CD4-positive, alpha-beta T cell (primary cell): ENCODE results near the gene MTARC1. TPM values are rescaled to one million over a fixed set of nuclear protein-coding genes. Genes with fewer than 3 reads are reported as not detected.

Source experiments
- ATAC-seq: fragments of 200-7000 bp; cut with Tn5 transposase; one replicate; pipeline ENCODE4 v1.10.0; 2022; ENCODE audit warnings: mild to moderate bottlenecking; ENCODE audit not compliant: poor library complexity
- CTCF ChIA-PET: fragments of 350-600 bp; sonication (Branson Sonifier 250); formaldehyde crosslinking; loops from one replicate; lab custom pipeline; 2021; ENCODE audit warnings: antibody characterized with exemption, inconsistent platforms; lab: Charles Lee
- POLR2A ChIA-PET: fragments of 350-600 bp; sonication (Branson Sonifier 250); formaldehyde crosslinking; loops from one replicate; lab custom pipeline; 2021; ENCODE audit warnings: antibody characterized with exemption, inconsistent platforms; lab: Charles Lee
- DNase-seq, 14 experiments: peaks; one replicate each; pipeline ENCODE4 v3.0.0-alpha.2; 2013 to 2020; ENCODE audit warnings: mixed read lengths in 2 of 14
- H3K27ac ChIP-seq, 2 donors: one replicate each; pipeline versions ENCODE4 v1.5.1 to v1.7.0; 2013; ENCODE audit warnings: low read length in 2 of 2, low read depth in 1 of 2, mild to moderate bottlenecking in 1 of 2
- H3K27me3 ChIP-seq, 2 experiments: 1 replicate in 1 of 2; 2 replicates in 1 of 2; pipeline versions ENCODE4 v1.6.1 to v1.7.0; 2013; ENCODE audit warnings: low read length in 2 of 2, control low read depth in 1 of 2, mild to moderate bottlenecking in 1 of 2, moderate library complexity in 1 of 2; ENCODE audit not compliant: insufficient read depth in 2 of 2, control insufficient read depth in 1 of 2
- H3K36me3 ChIP-seq: one replicate; pipeline ENCODE4 v1.6.1; 2013; ENCODE audit warnings: low read length, control low read depth; ENCODE audit not compliant: insufficient read depth
- H3K4me1 ChIP-seq: one replicate; pipeline ENCODE4 v1.6.1; 2013; ENCODE audit warnings: low read length, control low read depth; ENCODE audit not compliant: insufficient read depth
- H3K4me3 ChIP-seq: one replicate; pipeline ENCODE4 v1.5.1; 2013; ENCODE audit warnings: mild to moderate bottlenecking, low read length, moderate library complexity
- H3K9me3 ChIP-seq, 2 experiments: 1 replicate in 1 of 2; 2 replicates in 1 of 2; pipeline versions ENCODE4 v1.6.1 to v1.7.0; 2013; ENCODE audit warnings: low read length in 2 of 2, mild to moderate bottlenecking in 2 of 2, control low read depth in 1 of 2, moderate library complexity in 1 of 2; ENCODE audit not compliant: control insufficient read depth in 1 of 2, insufficient read depth in 1 of 2
- H3K27ac Mint-ChIP-seq: one replicate; pipeline ENCODE4 v1.8.0; 2020; ENCODE audit warnings: mixed read lengths
- H3K27me3 Mint-ChIP-seq: one replicate; pipeline ENCODE4 v1.8.0; 2021; ENCODE audit warnings: mixed read lengths
- H3K36me3 Mint-ChIP-seq: one replicate; pipeline ENCODE4 v1.8.0; 2021; ENCODE audit warnings: low read depth, mixed read lengths
- H3K4me1 Mint-ChIP-seq: one replicate; pipeline ENCODE4 v1.8.0; 2021; ENCODE audit warnings: low read depth, mixed read lengths
- H3K4me3 Mint-ChIP-seq: one replicate; pipeline ENCODE4 v1.8.0; 2020; ENCODE audit warnings: mild to moderate bottlenecking, mixed read lengths
- H3K9me3 Mint-ChIP-seq: one replicate; pipeline ENCODE4 v1.8.0; 2020; ENCODE audit warnings: mixed read lengths
- CTCF ChIP-seq: fragments of 200-600 bp; IDR thresholded peaks from one replicate; pipeline ENCODE4 v1.8.0; 2022; ENCODE audit warnings: antibody characterized with exemption, mild to moderate bottlenecking
- intact Hi-C, 2 experiments: fragments of 100-400 bp; cut with DNase I in 1 of 2; cut with micrococcal nuclease in 1 of 2; formaldehyde crosslinking; loops; one replicate each; pipeline versions ENCODE4 v1.15.1 to v1.9.0; 2023 to 2025; cut with DNase I, micrococcal nuclease
- total RNA-seq, 174 experiments: library from RNA in 2 of 174; stranded (reverse) in 2 of 174; gene quantifications; one replicate each; pipeline ENCODE4 v1.2.3 and lab custom pipeline; 2021 to 2026

Gene MTARC1
- total RNA-seq, 2 experiments from 2014 or later: not detected

- Mint-ChIP-seq H3K27me3 (peaks cover 31% of the 10 kb centered on the region), H3K4me3 (no peak overlapping the region), H3K27ac (no peak overlapping the region), H3K4me1 (no peaks in the 10 kb centered on the region), H3K36me3 (no peaks in the 10 kb centered on the region), H3K9me3 (no peaks in the 10 kb centered on the region)
- Histone ChIP-seq H3K9me3 (peaks cover 0 to 6% of the 10 kb centered on the region in 2 experiments), H3K27ac (no peak overlapping the region), H3K27me3 (peaks cover 28 to 40% of the 10 kb centered on the region in 2 experiments), H3K4me3 (no peak overlapping the region), H3K36me3 (no peaks in the 10 kb centered on the region), H3K4me1 (peaks cover 6% of the 10 kb centered on the region)
- POLR2A ChIA-PET: no interaction called here
- CTCF ChIA-PET: no interaction called here
- ATAC-seq (no peak), DNase-seq (no peak)
- TF ChIP-seq CTCF: no peak
- intact Hi-C loops: no loop called here
These were observed 2.2 kb downstream of the MTARC1 start for GRCh38 chr1:220788900-220789299.

- H3K9me3 ChIP-seq: peaks cover 0 to 6% of the 10 kb centered on the region in 2 experiments
- H3K27me3 Mint-ChIP-seq: peaks cover 24% of the 10 kb centered on the region
- ChIA-PET CTCF (no interaction called here), POLR2A (no interaction called here)
- no peaks in the 10 kb centered on the region for H3K36me3 Mint-ChIP-seq
- H3K4me1 Mint-ChIP-seq: no peaks in the 10 kb centered on the region
- peaks cover 28 to 33% of the 10 kb centered on the region in 2 experiments for H3K27me3 ChIP-seq
- peaks cover 6% of the 10 kb centered on the region for H3K4me1 ChIP-seq
- H3K4me3 Mint-ChIP-seq: no peak overlapping the region
- no peak overlapping the region for H3K4me3 ChIP-seq
- intact Hi-C loops: no loop called here
- H3K27ac ChIP-seq: no peak overlapping the region
- TF ChIP-seq CTCF: no peak
- no peaks in the 10 kb centered on the region for H3K36me3 ChIP-seq
- no peak for ATAC-seq
- H3K27ac Mint-ChIP-seq: no peak overlapping the region
- no peaks in the 10 kb centered on the region for H3K9me3 Mint-ChIP-seq
- no peak for DNase-seq
These were observed 2.9 kb downstream of the MTARC1 start for GRCh38 chr1:220789532-220790147.

GRCh38 chr1:220791285-220791684, 4.6 kb downstream of the MTARC1 start:
- H3K36me3 ChIP-seq: no peaks in the 10 kb centered on the region

More at GRCh38 chr1:220791285-220791684, 4.6 kb downstream of the MTARC1 start:
- intact Hi-C loops: no loop called here
- DNase-seq (no peak), ATAC-seq (no peak)
- Mint-ChIP-seq H3K27me3 (peaks cover 10% of the 10 kb centered on the region), H3K36me3 (no peaks in the 10 kb centered on the region), H3K4me3 (no peak overlapping the region), H3K4me1 (no peaks in the 10 kb centered on the region), H3K9me3 (no peaks in the 10 kb centered on the region), H3K27ac (no peak overlapping the region)
- ChIA-PET POLR2A (no interaction called here), CTCF (no interaction called here)
- peaks cover 0 to 4% of the 10 kb centered on the region in 2 experiments for H3K9me3 ChIP-seq
- peaks cover 3% of the 10 kb centered on the region for H3K4me1 ChIP-seq
- H3K27ac ChIP-seq: no peak overlapping the region
- no peak for TF ChIP-seq CTCF
- H3K27me3 ChIP-seq: peaks cover 13 to 17% of the 10 kb centered on the region in 2 experiments
- H3K4me3 ChIP-seq: no peak overlapping the region
